Spleen (tissue), 11 donors: ENCODE measurements around the gene ACBD6. TPM values are rescaled to one million over a fixed set of nuclear protein-coding genes. Genes with fewer than 3 reads are reported as not detected.

Experiments used
- DNase-seq: peaks from one replicate; pipeline ENCODE4 v3.0.0-alpha.2; 2020
- H3K27ac ChIP-seq, 8 donors: fragments of 200-600 bp; sonication (generic) in 7 of 8; 1 replicate in 4 of 8; 2 replicates in 4 of 8; pipeline versions ENCODE4 v1.5.0 to v1.8.0; 2016 to 2021; ENCODE audit warnings: inconsistent platforms in 4 of 8, mild to moderate bottlenecking in 4 of 8, moderate library complexity in 1 of 8
- H3K27me3 ChIP-seq, 7 donors: fragments of 200-600 bp; sonication (generic) in 6 of 7; replicated peaks in 1 of 7; 1 replicate in 4 of 7; 2 replicates in 3 of 7; pipeline versions ENCODE4 v1.5.0 to v1.8.0; 2016 to 2021; ENCODE audit warnings: inconsistent platforms in 3 of 7, mild to moderate bottlenecking in 1 of 7
- H3K36me3 ChIP-seq, 6 donors: fragments of 200-600 bp; sonication (generic) in 5 of 6; 1 replicate in 4 of 6; 2 replicates in 2 of 6; pipeline versions ENCODE4 v1.5.0 to v1.8.0; 2016 to 2021; ENCODE audit warnings: inconsistent platforms in 2 of 6
- H3K4me1 ChIP-seq, 6 donors: fragments of 200-600 bp; sonication (generic) in 5 of 6; 1 replicate in 3 of 6; 2 replicates in 3 of 6; pipeline versions ENCODE4 v1.5.0 to v1.8.0; 2016 to 2021; ENCODE audit warnings: inconsistent platforms in 3 of 6
- H3K4me3 ChIP-seq, 8 donors: fragments of 200-600 bp; sonication (generic) in 7 of 8; 1 replicate in 4 of 8; 2 replicates in 4 of 8; pipeline versions ENCODE4 v1.5.0 to v1.8.0; 2016 to 2021; ENCODE audit warnings: inconsistent platforms in 4 of 8, mild to moderate bottlenecking in 4 of 8, moderate library complexity in 2 of 8
- H3K9me3 ChIP-seq, 8 donors: fragments of 200-600 bp; sonication (generic) in 7 of 8; 1 replicate in 4 of 8; 2 replicates in 4 of 8; pipeline versions ENCODE4 v1.5.0 to v1.8.0; 2016 to 2021; ENCODE audit warnings: inconsistent platforms in 4 of 8
- POLR2A ChIP-seq, 3 donors: fragments of 450-650 bp; IDR thresholded peaks; one replicate each; pipeline ENCODE4 v1.5.1; 2017; ENCODE audit warnings: antibody characterized with exemption in 3 of 3, mild to moderate bottlenecking in 1 of 3
- POLR2AphosphoS5 ChIP-seq, 3 donors: sonication (generic); formaldehyde crosslinking; IDR thresholded peaks; one replicate each; pipeline ENCODE4 v1.5.1; 2017; ENCODE audit warnings: antibody characterized with exemption in 3 of 3
- WGBS, 5 donors: extraction: QIAGEN DNeasy Blood & Tissue Kit in 3 of 5; methylation state at CpG; one replicate each; pipeline versions ENCODE4 v1.1.5 to v1.1.7; 2013 to 2018; 5-methylcytosine and 5-hydroxymethylcytosine counted together
- intact Hi-C: fragments of 100-400 bp; cut with DNase I; formaldehyde crosslinking; loops from one replicate; pipeline ENCODE4 v1.15.0; 2023; ENCODE audit warnings: low total_unique reads
- polyA plus RNA-seq, 3 donors: library from polyadenylated mRNA; stranded (reverse); fragments of 200-250 nt; gene quantifications; one replicate each; pipeline ENCODE4 v1.2.1, GENCODE V29; 2013
- total RNA-seq, 7 donors: library from RNA; depleted of rRNA in 3 of 7; stranded (reverse); fragments of >200 nt in 3 of 7; fragmentation: NEBNext Ultra II Directional in 4 of 7; extraction: Animal tissue kit (Norgen Biotek cat#: 25700) in 4 of 7; gene quantifications; one replicate each; pipeline versions ENCODE4 v1.1.0 to v1.2.1, GENCODE V29; 2016 to 2021
- TF ChIP-seq, protein P1 (sequence below), 11 experiments: fragments of 200-600 bp in 7 of 11; fragments of 450-650 bp in 4 of 11; sonication (generic) in 4 of 11; IDR thresholded peaks in 8 of 11; conservative IDR thresholded peaks in 3 of 11; 1 replicate in 7 of 11; 2 replicates in 4 of 11; pipeline versions ENCODE4 v1.4.0 to v1.8.0; 2016 to 2021; ENCODE audit warnings: antibody characterized with exemption in 11 of 11, inconsistent platforms in 4 of 11, mild to moderate bottlenecking in 1 of 11
- donor health status: healthy with polysubstance abuse.
- donor health status: DM: no; HTN: no; CAD: no; lungs with moderate emphysema.
- donor health status: DM: no; HTN: no; CAD: no.
- donor health status: Bipolar disorder and iron deficiency.
- donor health status: healthy.
- donor health status: DM: no; HTN: no; CAD: no.
- donor health status: DM: yes; HTN: yes; CAD: no.

Gene ACBD6
- total and polyA plus RNA-seq, 10 donors = 27.2 to 62.9 (median 38.3) TPM

DNA sequence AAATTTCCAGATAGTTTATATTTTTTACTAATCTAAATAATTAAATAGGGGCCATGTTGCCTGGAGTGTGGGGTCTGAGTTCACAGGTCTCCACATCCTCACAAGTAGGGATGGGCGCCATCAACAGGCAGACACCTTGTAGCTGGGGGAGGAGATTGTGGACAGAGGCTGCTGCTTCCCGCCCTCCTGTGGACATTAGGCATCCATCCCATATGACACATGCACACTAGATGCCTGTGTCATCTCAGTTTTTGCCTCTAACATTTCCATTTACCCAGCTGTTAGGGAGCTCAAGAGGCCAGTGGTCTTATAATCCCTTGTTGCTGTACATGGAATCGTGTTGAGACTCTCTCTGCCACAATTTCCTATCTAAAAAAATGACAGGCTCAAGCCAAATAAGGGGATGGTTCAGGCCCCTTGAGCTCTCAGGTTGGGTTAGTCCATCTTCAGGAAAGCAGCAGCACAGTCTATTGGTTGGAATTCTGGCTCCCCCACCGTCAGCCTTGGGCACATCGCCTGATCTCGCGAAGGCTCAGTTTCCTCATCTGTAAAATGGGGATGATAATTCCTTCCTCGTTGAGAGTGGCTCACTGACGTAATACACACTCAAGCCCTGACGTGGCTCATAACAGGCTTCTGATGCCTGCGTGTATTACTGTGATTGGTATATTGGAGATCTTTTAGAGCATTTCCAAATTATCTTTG lies 258.7 kb downstream of the ACBD6 start:
- DNase-seq = no peak
- Histone ChIP-seq H3K27me3 (peaks cover 0 to 74% (median 29%) of the 10 kb centered on the region in 7 donors), H3K9me3 (no peaks in the 10 kb centered on the region), H3K4me1 (no peaks in the 10 kb centered on the region), H3K36me3 (no peaks in the 10 kb centered on the region), H3K4me3 (no peak overlapping the region), H3K27ac (no peak overlapping the region)
- TF ChIP-seq, protein P1, sequence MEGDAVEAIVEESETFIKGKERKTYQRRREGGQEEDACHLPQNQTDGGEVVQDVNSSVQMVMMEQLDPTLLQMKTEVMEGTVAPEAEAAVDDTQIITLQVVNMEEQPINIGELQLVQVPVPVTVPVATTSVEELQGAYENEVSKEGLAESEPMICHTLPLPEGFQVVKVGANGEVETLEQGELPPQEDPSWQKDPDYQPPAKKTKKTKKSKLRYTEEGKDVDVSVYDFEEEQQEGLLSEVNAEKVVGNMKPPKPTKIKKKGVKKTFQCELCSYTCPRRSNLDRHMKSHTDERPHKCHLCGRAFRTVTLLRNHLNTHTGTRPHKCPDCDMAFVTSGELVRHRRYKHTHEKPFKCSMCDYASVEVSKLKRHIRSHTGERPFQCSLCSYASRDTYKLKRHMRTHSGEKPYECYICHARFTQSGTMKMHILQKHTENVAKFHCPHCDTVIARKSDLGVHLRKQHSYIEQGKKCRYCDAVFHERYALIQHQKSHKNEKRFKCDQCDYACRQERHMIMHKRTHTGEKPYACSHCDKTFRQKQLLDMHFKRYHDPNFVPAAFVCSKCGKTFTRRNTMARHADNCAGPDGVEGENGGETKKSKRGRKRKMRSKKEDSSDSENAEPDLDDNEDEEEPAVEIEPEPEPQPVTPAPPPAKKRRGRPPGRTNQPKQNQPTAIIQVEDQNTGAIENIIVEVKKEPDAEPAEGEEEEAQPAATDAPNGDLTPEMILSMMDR (IDR thresholded peaks at IDR 0.05 in 8 of 11, conservative IDR thresholded peaks at IDR 0.05 in 3 of 11) = no peak
- TF ChIP-seq POLR2AphosphoS5 (IDR thresholded peaks at IDR 0.05) (no peak), POLR2A (IDR thresholded peaks at IDR 0.05) (no peak)
- WGBS, 5 donors = 82 to 92% (median 86%) methylated on average over 11 of the region's 11 CpGs
- intact Hi-C loops = no loop called here

DNA sequence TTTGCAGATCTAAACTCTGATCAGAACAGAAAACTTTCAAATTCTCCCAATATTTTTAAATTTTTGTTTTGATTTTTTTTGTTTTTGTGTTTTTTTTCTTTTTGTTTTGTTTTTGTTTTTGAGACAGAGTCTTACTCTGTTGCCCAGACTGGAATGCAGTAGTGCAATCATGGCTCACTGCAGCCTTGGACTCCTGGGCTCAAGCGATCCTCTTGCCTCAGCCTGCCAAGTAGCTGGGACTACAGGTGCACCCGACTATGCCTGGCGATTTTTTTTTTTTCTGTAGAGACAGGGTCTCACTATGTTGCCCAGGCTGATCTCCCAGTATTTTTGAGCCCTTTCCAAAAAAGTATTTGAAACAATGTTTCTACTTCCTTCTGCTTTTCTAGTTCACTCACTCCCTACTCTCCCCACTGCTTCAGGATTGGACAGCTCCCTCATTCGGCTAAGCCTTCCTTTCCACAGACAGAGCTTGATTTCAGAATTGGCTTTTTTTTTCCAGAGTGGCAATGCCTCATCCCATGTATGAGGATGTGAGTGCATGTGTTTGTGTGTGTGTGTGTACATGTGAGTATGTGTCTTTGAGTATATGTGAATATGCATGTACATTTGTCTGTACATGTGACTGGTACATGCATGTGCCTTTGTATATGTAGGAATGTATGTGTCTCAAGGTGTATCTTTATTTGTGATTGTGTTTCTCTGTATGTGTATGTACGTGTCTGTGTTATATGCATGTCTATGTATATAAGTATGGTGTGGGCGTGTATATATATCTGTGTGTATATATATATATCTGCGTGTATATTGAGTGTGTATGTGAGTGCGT lies 260.4 kb downstream of the ACBD6 start:
- DNase-seq = no peak
- WGBS, 5 donors = 72 to 81% (median 74%) methylated on average over 8 of the region's 8 CpGs
- Histone ChIP-seq H3K27me3 (peaks cover 0 to 92% (median 46%) of the 10 kb centered on the region in 7 donors), H3K36me3 (no peaks in the 10 kb centered on the region), H3K4me3 (no peak overlapping the region), H3K27ac (no peak overlapping the region), H3K4me1 (peaks cover 0 to 2% (median 0%) of the 10 kb centered on the region in 6 donors), H3K9me3 (no peaks in the 10 kb centered on the region)
- intact Hi-C loops = no loop called here
- TF ChIP-seq, protein P1 (IDR thresholded peaks at IDR 0.05 in 8 of 11, conservative IDR thresholded peaks at IDR 0.05 in 3 of 11) = no peak
- TF ChIP-seq POLR2AphosphoS5 (IDR thresholded peaks at IDR 0.05) (no peak), POLR2A (IDR thresholded peaks at IDR 0.05) (no peak)

DNA sequence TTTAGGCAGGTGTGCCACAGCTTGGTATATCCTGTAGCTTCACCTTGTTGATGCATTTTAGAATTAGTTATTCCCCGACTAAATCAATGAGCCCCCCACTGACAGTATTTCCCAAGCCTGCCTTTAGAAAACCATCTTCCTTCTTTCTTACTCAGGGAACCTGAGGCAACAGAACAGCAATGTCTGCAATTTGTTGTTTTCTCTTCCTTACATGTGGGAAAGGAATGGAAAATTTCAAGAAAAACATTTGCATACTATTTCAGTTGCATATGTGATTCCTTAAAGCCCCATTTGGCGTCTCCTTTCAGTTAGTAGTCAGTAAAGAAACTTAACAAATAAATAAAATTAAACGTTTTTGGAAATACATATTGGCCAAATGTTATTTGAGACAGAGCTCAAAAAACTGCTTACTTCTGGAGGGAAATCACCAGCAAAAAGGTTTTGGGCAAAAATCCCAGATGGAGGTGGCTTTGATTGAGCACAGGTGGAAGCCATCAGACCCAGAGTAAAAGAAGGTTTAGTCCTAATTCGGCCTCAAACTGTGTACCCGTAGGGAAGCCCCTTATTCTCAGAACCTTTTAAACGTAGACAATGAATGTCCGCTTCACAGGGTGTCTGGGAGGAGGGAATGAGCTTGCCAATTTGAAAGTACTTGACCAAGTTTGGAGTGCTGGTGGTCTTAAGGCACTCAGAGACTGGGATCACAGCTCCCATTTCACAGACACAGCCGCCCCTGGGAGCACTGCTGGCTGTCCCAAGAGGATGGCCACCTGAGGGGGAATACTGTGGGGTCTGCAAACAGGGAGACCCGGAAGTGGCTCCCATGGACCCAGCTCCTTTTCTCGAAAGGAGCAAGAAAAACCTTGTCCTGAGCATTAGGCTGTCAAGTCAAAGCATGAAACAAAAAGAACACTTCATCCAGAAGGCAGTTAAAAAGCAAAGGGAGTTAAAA lies 263.0 kb downstream of the ACBD6 start:
- intact Hi-C loops = no loop called here

More for the DNA sequence above, 263.0 kb downstream of the ACBD6 start:
- Histone ChIP-seq H3K27me3 (peaks cover 2 to 100% (median 71%) of the 10 kb centered on the region in 7 donors), H3K9me3 (no peaks in the 10 kb centered on the region), H3K27ac (no peak overlapping the region), H3K4me3 (no peak overlapping the region), H3K36me3 (no peaks in the 10 kb centered on the region), H3K4me1 (peaks cover 10 to 28% (median 20%) of the 10 kb centered on the region in 6 donors)
- DNase-seq = no peak
- 11 to 17% (median 14%) methylated on average over 10 of the region's 10 CpGs for WGBS, 5 donors
- no peak for TF ChIP-seq POLR2AphosphoS5 (IDR thresholded peaks at IDR 0.05)
- TF ChIP-seq POLR2A (IDR thresholded peaks at IDR 0.05) = no peak
- TF ChIP-seq, protein P1 (IDR thresholded peaks at IDR 0.05 in 8 of 11, conservative IDR thresholded peaks at IDR 0.05 in 3 of 11) = no peak
